HG03175 (cell line): Measurements from ENCODE around the gene LRRTM4.

ENCODE experiments used
- ATAC-seq: cut with Tn5 transposase; IDR thresholded peaks from one replicate; pipeline ENCODE4 v1.9.1; 2021; ENCODE audit warnings: mild to moderate bottlenecking, moderate library complexity; ENCODE audit not compliant: unreplicated experiment

The LRRTM4 gene

DNA sequence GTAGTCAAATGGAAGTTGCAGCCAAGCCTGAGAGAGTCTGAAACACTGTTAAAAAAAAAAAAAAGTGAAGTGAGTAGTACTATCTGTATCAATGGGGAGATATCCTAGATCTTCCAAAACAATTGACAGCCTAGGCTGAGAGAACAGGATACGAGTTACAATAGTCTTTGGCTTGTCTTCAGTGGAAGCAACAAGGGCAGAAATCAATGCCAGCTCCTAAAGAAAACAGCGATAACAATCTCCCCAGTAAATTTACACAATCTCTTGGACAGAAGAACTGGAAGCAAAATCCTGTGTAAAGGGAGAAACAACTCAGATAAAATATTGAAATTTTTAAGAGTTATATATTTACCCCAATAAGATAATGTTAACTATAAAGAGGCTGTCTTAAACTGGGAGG lies 508.7 kb downstream of the LRRTM4 start:
- no peak for ATAC-seq

DNA sequence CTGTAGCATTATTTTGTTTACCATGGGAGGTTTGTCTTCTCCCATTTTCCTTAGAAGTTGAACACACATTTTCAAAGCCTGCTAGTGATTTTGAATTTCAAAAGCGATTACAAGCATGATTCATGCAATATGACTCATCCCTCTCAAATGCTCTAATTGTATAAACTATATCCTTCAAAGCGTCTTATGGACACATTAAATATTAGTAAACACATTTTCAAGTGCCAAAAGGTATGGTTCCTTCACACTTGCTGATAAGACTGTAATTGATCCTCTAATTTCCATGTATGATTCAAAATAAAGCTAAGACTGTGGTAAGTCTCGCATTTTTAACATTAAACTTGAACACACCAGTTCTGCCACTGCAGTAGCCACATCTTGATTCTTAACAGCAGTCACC lies 512.9 kb downstream of the LRRTM4 start:
- ATAC-seq: no peak

DNA sequence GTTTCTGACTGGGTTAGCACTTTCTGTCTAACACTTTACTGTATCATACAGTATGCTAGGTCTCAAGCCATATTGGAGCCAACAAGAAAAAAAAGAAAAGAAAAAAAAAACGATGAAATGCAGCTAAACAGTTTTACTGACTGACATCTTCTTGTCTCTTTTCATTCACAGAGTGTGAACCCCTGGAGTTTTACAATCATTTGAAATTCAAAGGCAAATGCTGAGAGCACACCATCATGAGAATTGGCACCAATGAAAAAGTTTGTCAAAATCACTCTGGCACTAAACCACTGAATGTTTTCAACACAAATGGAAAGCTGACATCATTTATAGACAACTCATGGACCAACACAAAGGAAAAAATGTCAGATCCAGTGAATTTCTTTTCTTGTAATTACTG lies 513.3 kb downstream of the LRRTM4 start:
- ATAC-seq: no peak

DNA sequence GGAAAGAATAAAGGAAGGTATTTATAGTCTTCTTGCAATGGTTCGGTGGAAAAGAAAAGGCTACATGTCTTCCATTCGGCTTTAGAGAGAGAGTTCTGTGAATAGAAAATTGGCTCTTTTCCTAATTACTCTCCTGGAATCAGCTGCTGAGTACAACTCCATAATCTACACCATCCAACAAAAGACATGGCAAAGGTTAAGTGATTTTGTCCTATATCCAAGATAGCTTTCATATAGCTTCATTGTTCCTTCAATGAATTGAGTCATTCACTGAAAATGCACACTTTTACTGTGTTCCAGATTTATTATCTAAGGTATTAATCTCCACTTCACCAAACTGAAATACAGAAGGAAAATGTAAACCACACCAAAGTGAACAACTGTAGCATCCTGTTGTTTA lies 514.5 kb downstream of the LRRTM4 start:
- no peak for ATAC-seq

DNA sequence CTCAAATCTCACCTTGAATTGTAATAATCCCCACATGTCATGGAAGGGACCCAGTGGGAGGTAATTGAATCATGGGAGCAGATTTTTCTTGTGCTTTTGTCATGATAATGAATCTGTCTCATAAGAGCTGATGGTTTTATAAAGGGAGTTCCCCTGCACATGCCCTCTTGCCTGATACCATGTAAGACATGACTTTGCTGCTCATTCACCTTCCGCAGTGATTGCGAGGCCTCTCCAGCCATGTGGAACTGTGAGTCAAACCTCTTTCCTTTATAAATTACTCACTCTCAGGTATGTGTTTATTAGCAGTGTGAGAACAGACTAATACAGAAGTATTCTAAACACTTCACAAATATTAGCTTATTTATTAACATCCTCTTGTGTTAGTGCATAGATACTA lies 516.7 kb downstream of the LRRTM4 start:
- ATAC-seq: no peak

DNA sequence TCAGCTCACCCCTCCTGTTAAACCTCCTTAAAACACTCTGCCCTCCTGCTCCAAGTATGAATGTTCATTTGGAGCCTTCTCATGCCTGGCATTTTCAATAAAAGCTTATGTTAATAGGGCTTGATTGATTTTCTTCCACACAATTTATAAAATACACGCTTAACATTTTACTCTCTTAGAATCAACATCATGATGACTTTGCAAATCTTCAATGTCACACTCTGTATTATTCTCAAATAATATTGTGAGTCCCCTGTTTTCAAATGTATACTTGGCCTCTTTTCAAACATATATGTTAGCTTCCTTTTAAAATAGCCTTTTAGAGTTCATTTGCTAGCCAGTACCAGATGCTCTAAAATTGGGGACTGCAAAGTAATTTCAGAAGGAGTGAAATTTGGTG lies 520.3 kb downstream of the LRRTM4 start:
- ATAC-seq: no peak

DNA sequence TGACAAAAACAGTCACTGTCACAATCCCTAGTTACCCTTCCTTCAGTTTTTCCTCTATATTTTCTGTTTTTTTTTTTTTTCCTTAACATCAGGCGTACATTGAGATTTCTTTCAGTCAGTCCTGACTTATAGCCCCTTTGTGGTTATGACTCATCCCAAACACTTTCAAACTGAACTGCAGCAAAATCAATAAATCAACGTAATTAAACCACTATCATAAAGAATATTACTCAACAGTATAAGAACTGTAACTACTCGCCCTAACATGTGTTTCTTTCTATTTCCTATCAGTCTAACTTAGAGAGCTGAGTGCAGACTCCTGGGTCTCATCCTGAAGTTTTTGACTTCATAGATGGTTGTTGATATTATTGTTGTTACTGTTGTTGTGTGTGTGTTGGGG lies 523.5 kb downstream of the LRRTM4 start:
- ATAC-seq: no peak

DNA sequence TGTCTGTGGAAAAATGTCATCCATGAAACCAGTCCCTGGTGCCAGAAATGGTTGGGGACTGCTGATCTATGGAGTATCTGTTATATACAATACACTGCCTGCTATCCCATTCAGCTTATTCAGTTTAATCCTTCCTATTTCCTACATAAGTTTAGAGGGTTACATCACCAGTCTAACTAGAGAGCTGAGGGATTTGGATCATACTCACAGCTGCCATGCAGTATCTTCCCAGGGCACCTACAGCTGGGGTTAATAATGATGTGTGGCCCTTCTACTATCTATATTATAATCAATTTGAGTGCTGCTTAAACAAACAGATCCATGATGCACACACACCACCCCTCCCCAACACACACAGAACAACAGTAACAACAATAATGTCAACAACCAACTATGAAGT lies 524.0 kb downstream of the LRRTM4 start:
- ATAC-seq: no peak

DNA sequence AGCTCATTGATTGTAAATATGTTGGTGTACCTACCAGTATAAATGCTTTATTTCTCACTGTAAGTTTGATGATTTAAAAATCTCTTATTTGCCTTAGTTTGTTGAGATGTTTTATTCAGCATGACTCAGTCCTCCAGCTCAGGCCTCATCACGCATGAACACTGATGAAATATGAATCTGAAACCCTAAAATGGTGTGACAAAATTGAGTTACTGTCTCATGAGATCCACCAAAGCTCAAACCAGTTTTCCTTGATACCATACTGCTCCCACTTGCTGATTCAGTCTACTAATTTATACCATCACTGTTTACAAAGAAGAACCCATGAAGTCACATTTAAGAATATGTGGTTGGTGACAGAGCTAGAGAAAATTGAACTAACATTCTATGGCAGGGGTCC lies 524.9 kb downstream of the LRRTM4 start:
- no peak for ATAC-seq

DNA sequence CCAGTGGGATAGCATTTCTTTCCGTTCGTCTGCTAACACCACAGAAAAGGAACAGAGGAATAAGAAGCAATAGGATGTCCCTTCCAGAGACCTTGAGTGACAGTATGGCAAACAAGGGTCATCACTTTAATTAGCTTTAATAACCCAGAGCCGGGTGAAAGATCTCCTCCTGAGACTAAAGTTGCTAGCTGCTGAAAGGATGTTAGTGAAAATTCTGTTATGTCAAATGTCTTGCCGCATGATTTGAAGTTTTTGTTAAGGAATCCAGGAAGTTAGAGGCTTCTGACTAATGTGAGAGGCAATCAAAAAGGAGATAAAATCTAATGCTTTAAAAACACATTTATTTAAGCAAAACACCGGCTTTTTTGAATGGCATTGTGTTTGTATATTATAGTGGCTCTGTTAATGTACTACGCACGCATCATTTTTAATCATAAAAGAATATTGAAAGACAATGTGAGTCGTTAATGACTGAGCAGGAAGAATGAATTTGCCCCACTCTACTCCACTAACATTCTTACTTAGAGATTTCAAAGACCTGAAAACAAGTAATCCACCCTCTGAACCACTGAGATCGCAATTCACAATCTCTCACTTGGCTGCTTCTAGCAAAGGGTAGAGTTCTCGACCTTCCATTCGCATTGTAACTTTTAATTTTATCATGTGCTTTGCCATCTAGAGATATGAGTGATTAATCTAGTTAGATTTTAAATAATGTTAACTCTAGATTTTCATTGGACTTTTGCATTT lies 536.6 kb downstream of the LRRTM4 start:
- no peak for ATAC-seq

DNA sequence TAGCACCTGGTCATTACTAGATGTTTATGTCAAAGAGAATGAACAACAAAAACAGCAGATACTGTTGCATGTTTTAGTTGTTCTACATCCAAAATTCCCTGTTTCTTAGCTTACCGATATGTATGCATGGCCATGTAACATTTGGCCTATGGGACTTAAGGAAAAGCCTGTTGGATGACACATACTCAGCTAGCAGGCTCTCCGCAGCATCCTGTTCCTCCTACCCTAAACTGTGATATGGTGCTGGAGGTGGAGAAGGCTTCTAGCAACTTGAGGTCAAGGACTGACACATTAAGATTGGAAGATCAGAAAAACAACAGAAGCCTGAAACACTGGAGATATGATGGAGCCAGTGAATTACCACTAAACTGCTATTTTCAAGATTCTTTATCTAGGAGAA lies 537.8 kb downstream of the LRRTM4 start:
- no peak for ATAC-seq

DNA sequence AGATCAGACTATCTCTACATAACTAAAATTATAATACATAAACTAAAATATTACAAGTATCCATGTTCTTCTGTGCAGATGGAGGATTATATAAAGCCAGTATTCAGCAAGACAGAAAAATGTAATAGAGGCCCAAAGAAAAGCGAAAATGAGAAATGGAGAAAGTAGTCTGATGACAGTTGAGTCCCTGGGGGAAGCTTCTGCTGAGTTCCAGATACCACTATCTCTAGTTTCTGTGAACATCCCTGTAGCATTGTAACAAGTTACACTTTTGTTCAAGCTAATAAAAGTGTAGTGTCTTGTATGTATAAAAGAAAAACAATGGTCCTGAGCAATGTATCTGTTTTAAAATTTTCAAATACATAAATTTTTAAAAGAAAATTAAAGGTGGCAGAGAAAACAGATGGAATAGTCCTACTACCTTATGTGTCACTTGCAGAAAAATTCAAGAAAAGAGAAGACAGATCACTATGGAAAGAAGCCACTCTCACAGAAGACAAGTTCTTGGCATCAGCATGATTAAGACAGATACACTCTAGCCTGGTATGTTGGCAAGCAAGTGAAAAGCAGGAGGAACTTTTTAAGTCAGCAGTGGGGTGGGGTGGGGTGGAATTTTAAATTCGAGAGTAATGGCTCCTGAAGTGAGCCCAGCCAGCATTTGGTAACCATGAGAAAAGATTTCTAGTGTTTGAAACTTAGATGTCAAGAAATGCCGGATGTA lies 541.9 kb downstream of the LRRTM4 start:
- ATAC-seq: no peak

DNA sequence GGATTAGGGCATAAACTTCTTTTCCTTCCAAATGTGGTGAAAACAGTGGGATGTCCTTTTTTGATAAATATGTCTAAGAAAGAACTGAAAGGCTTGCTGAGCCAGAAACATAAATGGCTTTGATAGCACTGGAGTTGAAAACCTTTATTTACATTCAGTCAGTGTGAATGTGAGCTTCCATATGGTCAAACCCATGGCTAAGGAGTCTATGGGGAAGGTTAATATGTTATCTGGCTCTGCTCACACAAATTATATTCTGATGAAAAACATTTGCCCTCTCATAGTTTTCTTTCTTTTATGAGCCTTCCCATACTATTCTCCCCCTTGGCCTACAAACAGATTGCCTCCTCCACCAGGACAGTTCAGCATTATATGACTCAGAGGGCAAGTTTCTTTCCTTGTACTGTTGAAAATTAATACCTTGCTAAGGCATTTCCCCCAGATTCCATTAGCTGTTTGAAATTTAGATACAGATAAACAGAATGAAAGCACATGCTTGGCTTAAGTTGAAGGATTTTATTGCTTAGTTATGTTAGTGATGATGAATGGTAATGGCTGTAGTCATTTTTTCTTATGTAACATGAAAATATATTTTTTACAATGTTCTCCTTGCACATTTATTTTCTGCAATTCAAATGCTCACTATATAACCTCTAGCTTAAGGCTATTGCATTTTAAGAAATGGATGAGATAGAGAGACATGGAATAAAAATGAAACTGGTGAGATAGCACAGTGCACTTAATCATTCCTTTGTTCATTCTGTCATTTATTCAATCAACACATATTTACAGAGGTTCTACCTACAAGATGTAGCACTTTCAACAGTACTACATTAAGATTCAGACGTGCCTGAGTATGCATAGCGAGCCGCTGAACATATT lies 544.1 kb downstream of the LRRTM4 start:
- no peak for ATAC-seq

DNA sequence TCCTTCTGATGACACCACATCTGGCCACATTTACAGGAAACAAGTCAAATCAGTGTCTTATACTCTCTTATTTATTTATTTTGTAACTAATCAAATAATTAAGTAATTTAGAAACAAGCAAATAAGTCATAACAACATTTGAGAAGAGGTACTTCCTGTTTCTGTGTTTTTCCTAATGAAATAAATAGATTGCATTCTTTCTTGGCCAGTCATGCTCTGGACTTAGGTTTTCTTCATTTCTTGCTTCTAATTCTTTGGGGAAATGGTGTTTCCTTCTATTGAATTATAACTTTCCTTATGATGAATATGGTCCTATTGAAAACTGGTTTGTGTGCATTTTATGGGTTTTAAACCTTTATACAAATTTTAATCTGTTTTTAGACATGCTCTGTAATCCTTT lies 546.4 kb downstream of the LRRTM4 start:
- ATAC-seq: no peak

DNA sequence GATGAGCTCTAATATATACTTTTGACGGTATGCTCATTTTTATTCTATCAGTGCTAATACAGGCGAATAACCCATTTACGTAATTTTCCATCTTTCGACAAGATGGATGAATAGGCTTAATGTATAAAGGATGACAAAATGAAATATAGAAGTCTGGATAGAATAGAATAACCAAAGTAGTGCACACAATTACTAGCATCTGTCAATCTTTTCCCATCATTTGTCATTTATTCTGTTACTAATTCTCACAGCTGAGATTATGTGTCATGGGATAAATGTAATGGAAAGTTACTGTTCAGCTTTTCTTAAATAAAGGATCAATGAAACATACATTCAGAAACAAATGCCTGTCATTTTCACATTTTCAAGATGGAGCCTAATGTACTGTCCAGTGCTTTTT lies 548.6 kb downstream of the LRRTM4 start:
- ATAC-seq: no peak

DNA sequence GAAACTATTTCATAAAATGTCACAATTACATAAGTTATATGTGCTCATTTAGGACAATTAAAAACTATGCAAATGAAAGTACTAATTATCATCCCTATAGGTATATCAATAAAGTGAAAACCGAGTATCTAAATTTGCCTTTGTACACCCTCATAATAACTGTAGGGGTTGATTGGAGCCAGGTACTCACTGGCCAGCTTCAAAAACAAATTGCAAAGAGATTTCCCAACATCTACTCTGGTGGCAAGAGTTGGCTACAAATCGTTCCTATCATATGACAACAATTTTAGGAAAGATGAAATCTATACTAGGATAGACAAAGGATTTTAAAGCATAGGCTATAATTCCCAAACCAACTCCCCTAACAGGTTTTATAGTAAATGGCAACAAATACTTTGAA lies 556.4 kb downstream of the LRRTM4 start:
- ATAC-seq: no peak

DNA sequence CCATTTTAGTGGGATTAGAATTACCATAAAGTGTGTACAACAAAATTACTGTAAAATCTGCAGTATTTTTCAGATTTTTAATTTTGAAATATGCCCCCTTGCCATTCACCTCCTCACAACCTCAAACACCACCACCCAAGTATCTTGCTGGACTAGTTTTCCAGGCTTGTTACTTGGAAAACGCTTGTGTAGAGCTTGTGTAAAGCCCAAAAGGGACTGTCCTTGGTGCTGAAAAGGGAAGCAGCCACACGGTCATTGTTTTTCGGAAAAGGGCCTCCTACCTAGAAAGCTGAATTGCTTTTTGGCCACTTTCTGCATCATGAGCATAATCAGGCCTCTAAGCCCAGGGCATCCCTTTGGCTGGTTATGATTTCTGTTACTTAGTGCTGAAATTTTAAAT lies 563.4 kb downstream of the LRRTM4 start:
- ATAC-seq: no peak

DNA sequence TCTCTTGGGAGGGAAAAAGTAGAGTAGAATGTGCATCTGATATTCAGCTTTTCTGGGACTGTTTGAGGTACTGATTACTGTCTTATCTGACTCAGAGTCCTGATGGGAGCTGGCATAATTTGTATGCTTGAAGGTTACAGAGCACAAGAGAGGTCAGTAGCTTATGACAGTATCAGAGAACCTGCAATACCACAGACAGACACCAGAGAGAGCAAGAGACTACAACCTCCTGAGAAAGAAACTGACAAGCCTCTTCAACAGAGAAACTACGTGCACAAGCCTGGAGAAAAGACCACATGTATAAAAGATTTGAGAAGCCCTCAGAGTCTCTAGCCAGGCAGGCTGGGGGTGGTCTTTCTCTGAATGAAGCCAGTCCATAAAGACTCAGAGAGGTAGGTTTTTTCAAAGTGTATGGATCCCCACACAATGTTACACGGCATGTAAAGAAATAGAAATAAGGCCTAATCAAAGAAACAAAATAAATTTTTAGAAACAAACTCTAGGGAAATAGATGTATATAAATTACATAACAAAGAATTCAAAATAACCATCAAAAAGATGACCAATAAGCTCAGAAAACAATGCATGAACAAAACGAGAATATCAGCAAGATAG lies 568.3 kb downstream of the LRRTM4 start:
- peak; percentile 56 for ATAC-seq

DNA sequence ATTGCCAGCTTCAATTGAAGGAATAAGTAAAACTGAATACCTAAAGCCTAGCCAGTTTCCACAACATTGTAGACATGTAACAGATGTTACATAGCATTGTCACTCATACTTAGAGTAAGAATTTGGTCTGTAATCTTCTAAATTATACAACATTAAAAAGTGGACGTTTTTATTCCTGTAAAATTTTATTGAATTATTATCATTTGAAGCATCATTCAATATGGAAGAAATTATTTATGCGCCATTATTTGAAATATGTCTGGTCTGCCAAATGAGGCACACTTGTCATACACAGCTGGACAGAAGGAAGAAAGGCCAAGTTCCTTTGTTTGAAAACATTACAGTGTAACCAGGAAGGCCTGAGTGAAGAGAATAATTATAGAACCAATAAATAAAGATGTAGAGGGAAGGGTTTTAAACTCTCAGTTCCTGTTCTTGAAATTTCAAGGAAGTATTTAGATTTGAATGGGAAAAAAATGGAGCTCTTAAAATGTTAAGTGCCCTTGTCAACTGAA lies 575.5 kb downstream of the LRRTM4 start:
- ATAC-seq: no peak

DNA sequence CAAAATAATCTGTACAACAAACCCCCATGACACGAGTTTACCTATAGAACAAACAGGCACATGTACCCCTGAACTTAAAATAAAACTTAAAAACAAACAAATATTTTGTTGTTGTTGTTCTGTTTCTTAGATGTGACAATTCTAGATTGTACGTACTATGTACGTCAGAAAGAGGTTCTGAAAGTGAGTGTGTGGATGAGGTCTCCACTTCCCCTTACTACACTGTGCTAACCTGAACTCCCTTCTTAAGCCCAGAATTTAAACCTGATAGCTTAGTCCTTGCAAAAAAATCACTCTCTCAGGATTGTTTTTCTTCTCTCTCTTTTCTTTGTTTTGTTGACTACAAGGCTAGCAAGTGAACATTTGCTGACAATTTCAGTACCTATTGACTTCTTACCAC lies 581.6 kb downstream of the LRRTM4 start:
- ATAC-seq: no peak

DNA sequence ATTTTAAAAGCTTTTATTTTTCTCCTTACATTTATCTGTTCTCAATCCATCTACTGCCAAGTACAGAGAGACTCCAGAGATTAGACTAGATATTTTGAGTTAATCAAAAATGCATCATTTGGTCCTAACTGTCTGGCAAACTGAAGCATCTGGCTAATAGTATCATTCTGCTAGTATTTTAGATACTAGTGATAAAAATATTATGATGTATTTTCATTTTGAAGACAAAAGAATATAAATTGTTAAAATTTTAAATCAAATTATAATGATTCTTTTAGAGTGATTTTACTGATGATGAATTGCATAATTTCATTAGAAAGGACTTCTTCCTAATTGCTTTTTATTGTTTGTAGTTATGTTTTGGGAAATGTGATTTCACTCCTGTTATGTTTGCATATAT lies 584.0 kb downstream of the LRRTM4 start:
- ATAC-seq: no peak
